Tibial nerve (tissue), 4 donors: ENCODE data around the gene TINAG.

Experiments
- CTCF ChIP-seq, 5 experiments: fragments of 200-600 bp in 3 of 5; fragments of 450-650 bp in 2 of 5; sonication (generic) in 3 of 5; IDR thresholded peaks; one replicate each; pipeline ENCODE4 v1.5.1; 2016 to 2019; ENCODE audit warnings: antibody characterized with exemption in 5 of 5, mild to moderate bottlenecking in 3 of 5, moderate library complexity in 2 of 5
- EP300 ChIP-seq, 2 donors: sonication (generic); formaldehyde crosslinking; IDR thresholded peaks; one replicate each; pipeline ENCODE4 v1.6.1; 2017; ENCODE audit warnings: antibody characterized with exemption in 2 of 2, mild to moderate bottlenecking in 1 of 2
- POLR2A ChIP-seq, 2 donors: fragments of 450-650 bp; IDR thresholded peaks; one replicate each; pipeline ENCODE4 v1.6.1; 2017; ENCODE audit warnings: antibody characterized with exemption in 2 of 2, mild to moderate bottlenecking in 2 of 2, moderate library complexity in 2 of 2

GRCh38 chr6:54391577-54391976, 83.3 kb downstream of the TINAG start:
- TF ChIP-seq CTCF (IDR thresholded peaks at IDR 0.05) (no peak), EP300 (IDR thresholded peaks at IDR 0.05) (no peak), POLR2A (IDR thresholded peaks at IDR 0.05) (no peak)
